ENCODE measurements around the gene SLC6A12.
A peak's percentile ranks its signal among the peaks of the same experiment; 100 is the strongest.

The SLC6A12 gene

GRCh38 chr12:157644-158043 is 56.3 kb downstream of the SLC6A12 start:
- DNase-seq = no peak

GRCh38 chr12:156945-157344 is 57.0 kb downstream of the SLC6A12 start:
- DNase-seq = no peak

- no peak for DNase-seq
Observed at GRCh38 chr12:155646-156045, 58.3 kb downstream of the SLC6A12 start.

- DNase-seq = no peak
Observed at GRCh38 chr12:155006-155405, 59.0 kb downstream of the SLC6A12 start.

GRCh38 chr12:154058-154457 is 59.9 kb downstream of the SLC6A12 start:
- DNase-seq = no peak

GRCh38 chr12:153080-153746 is 60.7 kb downstream of the SLC6A12 start:
- peak; percentile 50 for DNase-seq

- no peak for DNase-seq
Observed at GRCh38 chr12:152440-152839, 61.5 kb downstream of the SLC6A12 start.

GRCh38 chr12:151579-151978 is 62.4 kb downstream of the SLC6A12 start:
- DNase-seq = no peak

GRCh38 chr12:148676-149416 is 65.1 kb downstream of the SLC6A12 start:
- no peak for DNase-seq

- no peak for DNase-seq
Observed at GRCh38 chr12:147242-147641, 66.7 kb downstream of the SLC6A12 start.

GRCh38 chr12:145369-145960 is 68.5 kb downstream of the SLC6A12 start:
- no peak for DNase-seq

- no peak for DNase-seq
Observed at GRCh38 chr12:144650-145284, 69.2 kb downstream of the SLC6A12 start.

GRCh38 chr12:143964-144649 is 69.8 kb downstream of the SLC6A12 start:
- DNase-seq = no peak

- DNase-seq = no peak
Observed at GRCh38 chr12:140162-140561, 73.8 kb downstream of the SLC6A12 start.
